ENCODE data around the gene C2CD2. TPM values are rescaled to one million over a fixed set of nuclear protein-coding genes. Genes with fewer than 3 reads are reported as not detected.

C2CD2 gene
- total RNA-seq, 1 donor from 2014 or later = 9.4 TPM

GRCh38 chr21:41868062-41868710, 85.6 kb downstream of the C2CD2 start:
- DNase-seq (ENCODE audit: low read depth) = peak; percentile 44

DNA sequence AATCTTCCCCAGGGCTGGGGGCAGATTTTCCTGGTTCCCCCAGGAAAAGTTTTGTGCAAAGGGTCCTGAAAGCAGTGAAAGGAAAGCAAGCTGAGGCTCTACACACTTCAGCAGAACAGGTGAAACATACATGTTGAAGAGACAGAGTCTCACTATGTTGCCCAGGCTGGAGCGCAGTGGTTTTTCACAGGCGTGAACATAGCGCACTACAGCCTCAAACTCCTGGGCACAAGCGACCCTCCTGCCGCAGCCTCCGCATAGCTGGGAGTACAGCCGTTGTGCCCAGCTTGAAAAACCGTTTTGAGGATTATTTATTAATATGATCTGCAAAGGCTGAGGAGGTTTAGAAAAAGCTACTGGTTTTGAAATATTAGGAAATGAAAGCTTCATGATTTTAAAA, 86.5 kb downstream of the C2CD2 start:
- no peak for DNase-seq (ENCODE audit: low read depth)

DNA sequence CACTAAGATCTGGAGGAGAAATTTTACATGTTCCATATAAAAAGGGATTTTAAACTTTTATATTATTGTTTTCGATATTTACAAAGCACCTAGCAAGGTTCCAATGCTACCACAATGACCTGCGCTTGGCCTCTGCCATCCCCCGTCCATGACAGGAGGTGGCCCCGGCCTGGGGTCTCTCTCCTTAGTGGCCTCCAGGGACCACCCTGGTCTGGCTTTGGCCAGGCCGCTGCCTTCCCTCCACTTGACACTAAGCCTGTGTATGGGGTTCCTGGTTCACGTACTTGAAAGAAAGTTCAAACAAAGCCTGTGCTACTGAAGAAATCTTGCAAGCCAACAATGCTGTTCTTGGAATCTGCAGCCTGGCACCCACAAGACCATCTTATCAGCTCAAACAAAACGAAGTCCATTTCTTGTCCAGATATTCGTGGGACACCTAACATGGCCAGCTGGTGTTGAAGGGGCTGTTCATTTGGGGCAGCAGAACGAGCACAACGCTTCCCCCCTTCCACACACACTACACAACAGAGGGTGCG, 87.5 kb downstream of the C2CD2 start:
- no peak for DNase-seq (ENCODE audit: low read depth)

- no peak for DNase-seq (ENCODE audit: low read depth)
Measured at GRCh38 chr21:41865002-41865777, 88.6 kb downstream of the C2CD2 start.

GRCh38 chr21:41864311-41865001, 89.4 kb downstream of the C2CD2 start:
- DNase-seq (ENCODE audit: low read depth) = no peak

DNA sequence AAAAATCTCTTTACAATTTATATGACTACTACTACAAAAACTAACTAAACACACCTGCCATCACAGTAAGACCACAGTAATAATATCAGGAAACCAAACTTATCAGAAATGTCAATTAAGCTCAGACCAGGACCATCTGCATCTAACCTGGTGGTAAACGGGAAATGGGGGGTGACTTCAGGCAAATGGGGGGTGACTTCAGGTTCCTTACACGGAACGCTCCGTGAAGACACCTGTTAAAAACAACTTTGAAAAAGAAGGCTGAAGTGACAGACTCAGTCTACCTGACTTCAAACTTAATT, 90.4 kb downstream of the C2CD2 start:
- DNase-seq (ENCODE audit: low read depth) = no peak

DNA sequence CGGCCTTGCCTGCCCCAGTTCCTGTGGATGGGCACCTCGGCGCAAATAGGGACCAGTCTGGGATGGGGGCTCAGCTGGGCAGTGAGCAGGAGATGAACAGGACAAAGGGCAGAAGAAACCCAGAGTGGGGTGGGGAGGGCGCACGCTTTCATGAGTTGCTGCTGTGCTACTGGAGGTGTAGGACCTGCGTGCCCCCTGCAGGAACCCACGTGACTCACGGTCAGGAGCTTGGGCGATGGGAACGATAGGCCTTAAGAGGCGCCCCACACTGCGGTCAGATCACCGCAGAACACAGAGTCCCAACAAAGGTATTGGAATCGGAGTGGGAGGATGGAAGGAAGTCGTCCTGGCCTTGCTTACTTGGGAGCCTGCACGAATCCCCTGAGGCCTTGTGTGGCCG, 91.8 kb downstream of the C2CD2 start:
- DNase-seq (ENCODE audit: low read depth) = no peak

DNA sequence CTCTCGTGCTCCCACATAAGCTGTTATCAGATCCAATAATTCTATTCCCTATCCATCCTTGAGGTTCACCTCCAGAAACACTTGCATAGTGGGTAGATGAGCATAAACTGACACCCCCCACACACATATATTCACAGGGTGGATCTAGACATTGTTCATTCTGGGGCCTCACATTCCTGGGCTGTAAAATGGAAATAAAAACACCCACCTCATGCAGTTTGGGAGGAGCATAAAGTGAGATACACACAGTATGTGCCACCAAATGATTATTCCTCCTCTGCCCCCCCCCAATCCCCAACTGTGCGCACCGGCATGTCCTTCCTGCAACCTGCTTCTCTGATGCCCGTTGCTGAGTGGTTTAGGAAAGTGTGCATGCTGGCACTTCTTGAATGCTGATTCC, 92.6 kb downstream of the C2CD2 start:
- no peak for DNase-seq (ENCODE audit: low read depth)

- no peak for DNase-seq (ENCODE audit: low read depth)
Measured at GRCh38 chr21:41859297-41859980, 94.4 kb downstream of the C2CD2 start.

- DNase-seq (ENCODE audit: low read depth) = no peak
Measured at GRCh38 chr21:41858466-41859296, 95.1 kb downstream of the C2CD2 start.

- DNase-seq (ENCODE audit: low read depth) = no peak
Measured at GRCh38 chr21:41857771-41858300, 96.0 kb downstream of the C2CD2 start.

GRCh38 chr21:41856572-41856971, 97.2 kb downstream of the C2CD2 start:
- DNase-seq (ENCODE audit: low read depth) = no peak

- DNase-seq (ENCODE audit: low read depth) = no peak
Measured at GRCh38 chr21:41854426-41854995, 99.3 kb downstream of the C2CD2 start.

GRCh38 chr21:41852929-41853320, 100.9 kb downstream of the C2CD2 start:
- no peak for DNase-seq (ENCODE audit: low read depth)

DNA sequence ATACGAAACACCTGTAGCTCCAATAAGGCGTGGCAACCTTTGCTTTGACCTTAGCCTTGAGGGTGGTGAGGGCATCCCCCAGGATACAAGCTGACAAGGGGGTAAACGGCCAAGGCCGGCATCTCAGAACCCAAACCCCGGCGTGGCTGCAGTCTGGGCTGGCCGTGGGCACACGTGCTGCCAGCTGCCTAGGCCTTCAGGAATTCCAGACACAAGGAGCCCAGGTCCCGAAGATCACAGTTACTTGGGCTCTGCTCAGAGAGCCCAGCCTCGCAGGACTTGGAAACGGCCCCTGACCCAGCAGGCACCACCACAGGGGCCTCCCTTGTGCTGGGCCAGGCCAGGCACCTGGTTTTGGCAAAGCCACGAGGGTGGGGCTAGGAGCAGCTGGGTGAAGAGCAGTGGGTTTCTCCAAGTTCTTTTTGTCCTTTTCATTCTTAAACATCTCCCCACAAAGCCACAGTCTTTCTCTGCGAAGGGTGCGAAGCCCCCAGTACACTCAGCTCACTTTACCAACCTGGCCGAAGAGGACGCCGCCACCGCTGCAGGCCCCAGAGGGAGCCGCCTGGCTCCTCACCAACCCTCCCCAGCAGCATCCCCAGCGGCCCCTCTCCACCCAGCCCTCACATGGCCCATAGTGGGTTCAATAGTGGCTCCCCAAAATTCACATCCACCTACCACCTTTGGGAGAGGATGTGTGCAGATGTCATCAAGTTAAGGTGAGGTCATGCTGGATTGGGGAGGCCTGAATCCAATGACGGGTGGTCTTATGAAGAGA, 101.5 kb downstream of the C2CD2 start:
- peak; percentile 50 for DNase-seq (ENCODE audit: low read depth)

DNA sequence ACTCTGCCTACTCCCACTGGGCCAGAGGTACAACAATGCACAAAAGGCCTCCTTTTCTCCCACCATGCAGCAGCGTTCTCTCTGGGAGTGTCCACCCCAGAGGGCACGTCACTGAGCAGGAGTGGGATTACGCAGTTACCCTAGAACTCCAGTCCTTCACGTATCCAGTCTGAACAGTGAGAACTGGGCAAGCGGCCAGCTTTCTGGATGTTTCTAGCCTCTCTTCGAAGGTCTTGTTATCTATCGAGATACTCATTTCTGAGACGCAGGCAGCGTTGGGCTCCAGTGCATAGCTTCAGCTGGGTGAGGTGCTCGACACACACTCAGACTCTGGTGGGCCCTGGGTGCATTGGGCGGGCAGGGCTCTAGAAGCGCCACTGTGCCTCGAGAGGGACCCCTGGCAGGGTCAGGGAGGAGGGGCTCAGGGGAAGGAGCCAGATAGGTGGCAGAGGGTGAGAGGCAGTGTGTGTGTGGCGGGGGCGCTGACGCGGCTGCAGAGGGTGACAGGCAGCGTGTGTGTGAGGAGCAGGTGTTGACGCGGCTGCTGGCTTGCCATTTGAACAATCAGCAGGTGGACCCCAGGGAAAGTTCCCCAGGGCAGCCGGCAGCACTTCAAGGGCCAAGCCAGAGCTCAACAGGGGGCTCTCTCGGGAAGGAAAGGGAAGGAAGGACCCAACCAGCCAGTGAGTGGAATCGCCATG, 102.6 kb downstream of the C2CD2 start:
- DNase-seq (ENCODE audit: low read depth) = no peak

DNA sequence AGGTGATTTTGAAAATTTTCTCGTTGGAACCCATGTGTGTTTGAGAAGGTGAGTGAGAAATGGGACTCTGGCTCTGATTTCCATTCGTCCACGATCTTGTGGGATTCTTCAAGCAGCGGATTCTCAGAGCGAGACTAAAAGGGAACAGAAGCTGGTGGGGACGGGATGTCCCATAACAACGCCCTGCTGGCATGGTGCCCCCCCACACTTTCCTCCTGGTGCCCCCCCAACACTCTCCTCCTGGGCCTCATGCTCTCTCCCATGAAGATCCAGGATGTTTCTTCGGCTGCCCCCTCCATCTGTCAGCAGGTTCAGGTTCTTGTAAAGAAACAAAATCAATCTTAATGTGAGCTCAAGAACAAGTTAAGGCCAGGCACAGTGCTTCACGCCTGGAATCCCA, 103.7 kb downstream of the C2CD2 start:
- DNase-seq (ENCODE audit: low read depth) = no peak

DNA sequence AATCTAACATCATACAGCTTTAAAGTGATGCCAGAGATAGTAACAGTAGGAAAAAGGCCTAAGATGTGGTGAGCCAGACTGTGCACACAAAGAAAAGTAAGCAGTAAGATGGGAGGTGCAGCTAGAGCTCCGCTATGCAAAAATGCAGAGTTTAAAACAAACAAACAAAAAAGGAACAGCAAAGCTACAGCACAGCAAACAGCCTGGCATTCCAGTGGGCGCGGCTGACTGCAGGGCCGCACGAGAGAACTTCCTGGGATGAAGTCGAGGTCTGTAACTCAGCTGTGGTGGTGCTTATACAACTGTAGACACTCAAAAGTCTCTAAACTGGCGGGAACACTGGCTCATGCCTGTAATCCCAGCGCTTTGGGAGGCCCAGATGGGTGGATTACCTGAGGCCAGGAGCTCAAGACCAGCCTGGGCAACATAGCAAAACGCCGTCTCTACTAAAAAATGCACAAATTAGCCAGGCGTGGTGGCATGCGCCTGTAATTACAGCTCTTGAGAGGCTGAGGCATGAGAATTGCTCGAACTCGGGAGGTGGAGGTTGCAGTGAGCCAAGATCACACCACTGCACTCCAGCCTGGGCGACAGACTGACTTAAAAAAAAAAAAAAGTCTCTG, 104.7 kb downstream of the C2CD2 start:
- DNase-seq (ENCODE audit: low read depth) = no peak

All from myocyte (in vitro differentiated cells).